DOHH2 (cell line): ENCODE measurements around the gene UBE4B.

Experiments
- CTCF ChIP-seq: fragments of 200-600 bp; sonication (generic); IDR thresholded peaks from one replicate; pipeline ENCODE4 v1.5.1; 2014; ENCODE audit warnings: antibody characterized with exemption, mild to moderate bottlenecking, low read depth, low read length; ENCODE audit not compliant: poor library complexity, severe bottlenecking
- EZH2phosphoT487 ChIP-seq: fragments of 200-600 bp; sonication (generic); IDR thresholded peaks from 2 replicates; pipeline ENCODE4 v1.6.1; 2017; ENCODE audit warnings: borderline replicate concordance, mild to moderate bottlenecking, antibody characterized with exemption, low read length, moderate library complexity, mixed read lengths

GRCh38 chr1:10193288-10193687 is 160.5 kb downstream of the UBE4B start:
- TF ChIP-seq CTCF (no peak), EZH2phosphoT487 (no peak)
